Calu3 (cell line): ENCODE results near the gene RRH. TPM values are rescaled to one million over a fixed set of nuclear protein-coding genes. Genes with fewer than 3 reads are reported as not detected.

Experiments
- BruUV-seq: library from RNA; stranded (reverse); fragments of 400-500 nt; replicated peaks from 2 replicates; lab custom pipeline; 2021; lab: Mats Ljungman, UMichigan
- CTCF ChIA-PET: fragments of 300-600 bp; sonication (Branson Sonifier 250); formaldehyde crosslinking; loops from one replicate; lab custom pipeline; 2022; ENCODE audit warnings: antibody characterized with exemption; lab: Charles Lee
- DNase-seq: peaks from one replicate; pipeline ENCODE4 v3.0.0; 2022
- H3K27ac Mint-ChIP-seq: one replicate; pipeline ENCODE4 v1.8.0; 2022; ENCODE audit warnings: mixed read lengths; ENCODE audit not compliant: unreplicated experiment
- H3K27me3 Mint-ChIP-seq: one replicate; pipeline ENCODE4 v1.8.0; 2022; ENCODE audit warnings: mixed read lengths; ENCODE audit not compliant: unreplicated experiment
- H3K36me3 Mint-ChIP-seq: one replicate; pipeline ENCODE4 v1.8.0; 2022; ENCODE audit warnings: mild to moderate bottlenecking, moderate library complexity, mixed read lengths; ENCODE audit not compliant: insufficient read depth, unreplicated experiment
- H3K4me1 Mint-ChIP-seq: one replicate; pipeline ENCODE4 v1.8.0; 2022; ENCODE audit warnings: mild to moderate bottlenecking, low read depth, mixed read lengths; ENCODE audit not compliant: unreplicated experiment
- H3K4me3 Mint-ChIP-seq: one replicate; pipeline ENCODE4 v1.8.0; 2022; ENCODE audit warnings: mild to moderate bottlenecking, low read depth, moderate library complexity, mixed read lengths; ENCODE audit not compliant: unreplicated experiment
- H3K9me3 Mint-ChIP-seq: one replicate; pipeline ENCODE4 v1.8.0; 2022; ENCODE audit warnings: low read depth, mixed read lengths; ENCODE audit not compliant: unreplicated experiment
- intact Hi-C: fragments of 100-400 bp; cut with micrococcal nuclease; formaldehyde crosslinking; loops from one replicate; pipeline ENCODE4 v1.10.0; 2022; ENCODE audit not compliant: unreplicated experiment
- total RNA-seq: library from RNA; stranded (reverse); gene quantifications from 2 replicates; pipeline ENCODE4 v1.2.3, GENCODE V29; 2022
- TF ChIP-seq, protein P1 (sequence below): fragments of 200-600 bp; IDR thresholded peaks from one replicate; pipeline ENCODE4 v1.8.0; 2022; ENCODE audit warnings: antibody characterized with exemption; ENCODE audit not compliant: unreplicated experiment

Gene RRH
- total RNA-seq, 1 experiment from 2014 or later = 0.33 TPM

DNA sequence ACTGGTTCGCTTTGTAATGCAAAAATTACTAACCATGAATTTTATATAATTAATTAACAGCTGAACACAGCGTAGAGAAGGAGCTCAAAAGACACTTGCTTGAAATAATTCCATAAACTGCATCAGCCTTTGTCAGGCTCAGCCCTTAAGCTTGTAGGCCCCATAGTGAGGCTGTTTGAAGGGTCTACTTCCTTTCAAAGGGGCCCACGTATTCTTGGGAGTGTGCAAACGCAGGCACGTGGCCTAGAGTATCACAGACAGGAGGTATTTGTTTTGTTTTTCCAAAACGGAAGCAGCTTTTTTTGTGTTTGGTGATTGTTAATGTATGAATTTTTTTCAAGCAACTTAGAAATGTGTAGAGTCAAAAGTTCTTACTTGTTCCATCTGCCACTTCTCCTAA is 59.3 kb downstream of the RRH start:
- DNase-seq = no peak
- H3K36me3 Mint-ChIP-seq = no peaks in the 10 kb centered on the region
- H3K4me3 Mint-ChIP-seq = no peak overlapping the region
- no TSS peak for BruUV-seq
- no peak overlapping the region for H3K27ac Mint-ChIP-seq
- TF ChIP-seq, protein P1, sequence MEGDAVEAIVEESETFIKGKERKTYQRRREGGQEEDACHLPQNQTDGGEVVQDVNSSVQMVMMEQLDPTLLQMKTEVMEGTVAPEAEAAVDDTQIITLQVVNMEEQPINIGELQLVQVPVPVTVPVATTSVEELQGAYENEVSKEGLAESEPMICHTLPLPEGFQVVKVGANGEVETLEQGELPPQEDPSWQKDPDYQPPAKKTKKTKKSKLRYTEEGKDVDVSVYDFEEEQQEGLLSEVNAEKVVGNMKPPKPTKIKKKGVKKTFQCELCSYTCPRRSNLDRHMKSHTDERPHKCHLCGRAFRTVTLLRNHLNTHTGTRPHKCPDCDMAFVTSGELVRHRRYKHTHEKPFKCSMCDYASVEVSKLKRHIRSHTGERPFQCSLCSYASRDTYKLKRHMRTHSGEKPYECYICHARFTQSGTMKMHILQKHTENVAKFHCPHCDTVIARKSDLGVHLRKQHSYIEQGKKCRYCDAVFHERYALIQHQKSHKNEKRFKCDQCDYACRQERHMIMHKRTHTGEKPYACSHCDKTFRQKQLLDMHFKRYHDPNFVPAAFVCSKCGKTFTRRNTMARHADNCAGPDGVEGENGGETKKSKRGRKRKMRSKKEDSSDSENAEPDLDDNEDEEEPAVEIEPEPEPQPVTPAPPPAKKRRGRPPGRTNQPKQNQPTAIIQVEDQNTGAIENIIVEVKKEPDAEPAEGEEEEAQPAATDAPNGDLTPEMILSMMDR = no peak
- CTCF ChIA-PET = no interaction called here
- H3K4me1 Mint-ChIP-seq = no peaks in the 10 kb centered on the region
- intact Hi-C loops = no loop called here
- no peaks in the 10 kb centered on the region for H3K27me3 Mint-ChIP-seq
- no peaks in the 10 kb centered on the region for H3K9me3 Mint-ChIP-seq

DNA sequence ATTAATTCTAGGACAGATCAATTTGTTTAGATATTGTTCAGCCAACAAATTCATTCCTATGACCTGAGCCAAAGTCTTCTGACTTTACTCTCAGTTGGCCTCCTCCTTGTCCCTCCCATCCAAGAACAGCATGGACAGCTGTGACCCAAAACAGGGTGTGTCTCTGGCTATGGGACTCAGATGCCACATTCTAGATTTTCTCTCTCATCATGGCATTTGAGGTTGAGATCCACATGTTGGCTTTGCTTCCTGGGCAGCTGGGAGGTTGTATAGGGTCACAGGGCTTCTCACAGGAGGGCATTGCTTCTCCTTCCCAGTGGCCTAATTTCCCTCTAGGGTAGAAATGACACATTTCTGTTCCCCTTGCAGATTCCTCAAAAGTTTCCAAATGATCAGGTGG is 62.3 kb downstream of the RRH start:
- DNase-seq = no peak
- Mint-ChIP-seq H3K4me3 (no peak overlapping the region), H3K4me1 (no peaks in the 10 kb centered on the region), H3K9me3 (no peaks in the 10 kb centered on the region), H3K36me3 (no peaks in the 10 kb centered on the region), H3K27me3 (no peaks in the 10 kb centered on the region), H3K27ac (no peak overlapping the region)
- no TSS peak for BruUV-seq
- CTCF ChIA-PET = no interaction called here
- intact Hi-C loops = no loop called here
- TF ChIP-seq, protein P1 = no peak

Other genes starting within 250 kb of the RRH start
- gene CASP6, start 124.5 kb upstream of the RRH start, total RNA-seq = 16.1 and 22.3 TPM in 2 replicates
- gene PLA2G12A, start 97.9 kb upstream of the RRH start, total RNA-seq = 45.0 and 45.4 TPM in 2 replicates
- 25.8 and 27.7 TPM in 2 replicates for gene CFI, start 26.0 kb upstream of the RRH start, total RNA-seq
- gene GAR1, start 12.2 kb upstream of the RRH start, total RNA-seq = 20.8 and 23.7 TPM in 2 replicates
- 0.09 and 0.22 TPM in 2 replicates for gene LRIT3, start 20.1 kb downstream of the RRH start, total RNA-seq
- gene EGF, start 84.9 kb downstream of the RRH start, total RNA-seq = 1.4 and 1.6 TPM in 2 replicates